HepG2 (cell line): ENCODE results near the gene USP1. TPM values are rescaled to one million over a fixed set of nuclear protein-coding genes. Genes with fewer than 3 reads are reported as not detected.

Experiments used
- ARID2 ChIP-seq: sonication (generic); formaldehyde crosslinking; IDR thresholded peaks from 2 replicates; pipeline ENCODE4 v1.8.1; 2022; ENCODE audit warnings: mild to moderate bottlenecking, missing genetic modification reagents, borderline replicate concordance
- ASH2L ChIP-seq: fragments of 300-600, 200-600 bp; sonication (generic); IDR thresholded peaks from 2 replicates; pipeline ENCODE4 v1.7.0; 2017; ENCODE audit warnings: low read depth, mild to moderate bottlenecking, moderate library complexity, mixed read lengths, low read length; ENCODE audit not compliant: insufficient read length
- ATF7 ChIP-seq, 2 experiments: fragments of 450-650 bp in 1 of 2; sonication (generic) in 1 of 2; formaldehyde crosslinking in 1 of 2; IDR thresholded peaks; 2 replicates each; pipeline versions ENCODE4 v1.4.0 to v1.6.1; 2016 to 2020; ENCODE audit warnings: antibody characterized with exemption in 1 of 2, mild to moderate bottlenecking in 1 of 2, missing genetic modification reagents in 1 of 2
- KDM5A ChIP-seq: fragments of 200-600 bp; sonication (generic); IDR thresholded peaks from 2 replicates; pipeline ENCODE4 v1.7.0; 2018; ENCODE audit warnings: antibody characterized with exemption, mild to moderate bottlenecking, low read length, borderline replicate concordance
- NFE2L2 ChIP-seq: fragments of 150-350 bp; IDR thresholded peaks from 2 replicates; pipeline ENCODE4 v1.6.1; 2014; ENCODE audit warnings: low read length
- NFKB2 ChIP-seq: sonication (generic); formaldehyde crosslinking; IDR thresholded peaks from 2 replicates; pipeline ENCODE4 v1.4.0; 2020; ENCODE audit warnings: missing genetic modification reagents, borderline replicate concordance
- PAWR ChIP-seq: sonication (generic); formaldehyde crosslinking; IDR thresholded peaks from 2 replicates; pipeline ENCODE4 v1.4.0; 2020; ENCODE audit warnings: missing genetic modification reagents, mild to moderate bottlenecking, borderline replicate concordance
- RCOR2 ChIP-seq: IDR thresholded peaks from 2 replicates; pipeline ENCODE4 v1.6.1; 2016; ENCODE audit warnings: missing biosample characterization, missing genetic modification reagents
- RXRB ChIP-seq: IDR thresholded peaks from 2 replicates; pipeline ENCODE4 v1.6.1; 2016; ENCODE audit warnings: borderline replicate concordance, missing genetic modification reagents, missing compliant biosample characterization
- SOX13 ChIP-seq, 3 experiments: fragments of 450-650 bp in 1 of 3; sonication (generic) in 1 of 3; formaldehyde crosslinking in 1 of 3; IDR thresholded peaks in 2 of 3; conservative IDR thresholded peaks in 1 of 3; 2 replicates each; pipeline versions ENCODE4 v1.5.0 to v1.6.1; 2016 to 2020; ENCODE audit warnings: antibody characterized with exemption in 1 of 3, mild to moderate bottlenecking in 1 of 3, missing compliant biosample characterization in 1 of 3, missing genetic modification reagents in 1 of 3, moderate library complexity in 1 of 3
- ZC3H13 ChIP-seq: sonication (generic); formaldehyde crosslinking; IDR thresholded peaks from 2 replicates; pipeline ENCODE4 v1.8.1; 2023; ENCODE audit warnings: mild to moderate bottlenecking, missing genetic modification reagents, moderate library complexity
- ZFAT ChIP-seq: sonication (generic); formaldehyde crosslinking; conservative IDR thresholded peaks from 2 replicates; pipeline ENCODE4 v1.8.1; 2023; ENCODE audit warnings: missing genetic modification reagents, inconsistent platforms
- ZKSCAN1 ChIP-seq: fragments of 150-350 bp; IDR thresholded peaks from 2 replicates; pipeline ENCODE4 v1.6.1; 2014; ENCODE audit warnings: low read length
- ZNF124 ChIP-seq: sonication (generic); formaldehyde crosslinking; IDR thresholded peaks from 2 replicates; pipeline ENCODE4 v1.4.0; 2020; ENCODE audit warnings: missing genetic modification reagents
- ZNF674 ChIP-seq: sonication (generic); formaldehyde crosslinking; IDR thresholded peaks from 2 replicates; pipeline ENCODE4 v1.5.0; 2020; ENCODE audit warnings: low read depth, mild to moderate bottlenecking, missing genetic modification reagents
- ZNF790 ChIP-seq: sonication (generic); formaldehyde crosslinking; IDR thresholded peaks from 2 replicates; pipeline ENCODE4 v1.8.0; 2022; ENCODE audit warnings: missing genetic modification reagents, mild to moderate bottlenecking, borderline replicate concordance
- polyA plus RNA-seq, 8 experiments: library from polyadenylated mRNA; depleted of rRNA in 3 of 8; stranded (reverse) in 7 of 8; unstranded in 1 of 8; fragments of >200 nt; fragmentation: Illumina TruSeq in 4 of 8; extraction: Trizol in 4 of 8; gene quantifications; 2 replicates each; pipeline versions ENCODE4 v1.2.1 to v1.2.3, GENCODE V29; 2011 to 2016; ENCODE audit warnings: low read depth in 4 of 8, missing spikeins in 1 of 8, mixed read lengths in 1 of 8; ENCODE audit not compliant: insufficient read depth in 1 of 8
- total RNA-seq, 5 experiments: library from RNA; depleted of rRNA; stranded (reverse); fragments of >200 nt; fragmentation: Illumina TruSeq; extraction: Trizol; gene quantifications; 2 replicates each; pipeline ENCODE4 v1.2.3, GENCODE V29; 2016; ENCODE audit warnings: low read depth in 1 of 5
- TF ChIP-seq, protein P1 (sequence below): sonication (generic); formaldehyde crosslinking; conservative IDR thresholded peaks from 2 replicates; pipeline ENCODE4 v1.8.0; 2022; ENCODE audit warnings: mild to moderate bottlenecking, moderate library complexity, missing genetic modification reagents
- TF ChIP-seq, protein P2 (sequence below): sonication (generic); formaldehyde crosslinking; IDR thresholded peaks from 2 replicates; pipeline ENCODE4 v1.4.0; 2020; ENCODE audit warnings: mild to moderate bottlenecking, missing genetic modification reagents, borderline replicate concordance
- TF ChIP-seq, protein P3 (sequence below): IDR thresholded peaks from 2 replicates; pipeline ENCODE4 v1.6.1; 2016; ENCODE audit warnings: missing compliant biosample characterization, missing genetic modification reagents, borderline replicate concordance

USP1 gene
- total and polyA plus RNA-seq, 2 of the 13 experiments (the other 11 are each of a cell fraction or from before 2014, with no cell fraction given), result 9.0 to 64.6 TPM

DNA sequence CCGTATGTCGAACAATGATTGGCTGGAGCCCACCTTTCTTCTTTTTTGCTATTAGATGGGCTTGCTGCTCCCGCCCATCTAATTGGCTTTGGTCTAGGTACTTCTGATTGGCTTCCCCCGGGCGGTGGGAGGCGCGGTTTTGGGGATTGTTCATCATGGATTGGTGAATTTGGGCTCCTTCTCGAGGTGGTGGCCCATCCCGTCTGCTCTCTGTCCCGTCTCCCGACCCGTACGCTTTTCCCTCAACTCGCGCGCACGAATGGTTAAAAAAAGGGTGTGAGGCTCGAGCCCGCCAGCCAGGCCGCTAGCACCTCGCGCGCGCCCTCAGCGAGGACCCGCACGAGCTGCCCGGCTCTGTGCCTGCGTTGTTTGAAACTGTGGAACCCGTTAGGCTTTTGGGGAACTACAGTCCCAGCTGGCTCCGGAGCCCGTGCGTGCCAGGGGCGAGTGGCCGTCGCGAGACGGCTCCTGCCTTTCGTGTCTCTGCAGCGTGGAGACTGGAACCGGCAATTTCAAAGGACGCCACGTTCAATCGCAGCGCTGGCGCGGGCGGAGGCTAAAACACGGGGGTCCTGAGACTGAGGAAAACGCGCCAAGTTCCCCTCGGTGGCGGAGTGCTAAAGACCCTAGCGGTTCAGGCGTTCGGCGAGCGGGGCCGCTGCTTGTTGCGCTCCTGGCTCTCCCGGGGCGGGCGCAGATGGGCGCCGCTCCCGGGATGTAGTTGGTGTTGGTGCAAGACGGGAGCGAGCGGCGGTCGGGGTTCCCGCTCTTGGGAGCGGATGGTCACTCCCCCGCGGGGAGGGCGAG is at the start of gene USP1 (continued):
- TF ChIP-seq ARID2 (CRISPR knock-in tag) (no peak), KDM5A (peak; percentile 88), RXRB (CRISPR knock-in tag) (no peak), ATF7 (IDR thresholded peaks at IDR 0.05) (no peak), ATF7 (CRISPR knock-in tag; IDR thresholded peaks at IDR 0.05) (0 out of 2 replicates have a peak, but pooled peaks have one; percentile 25), ZNF790 (no peak), ZKSCAN1 (no peak), ZNF674 (CRISPR knock-in tag) (no peak), ASH2L (peak; percentile 89), PAWR (CRISPR knock-in tag) (no peak), ZNF124 (CRISPR knock-in tag) (peak; percentile 43; the same call in 1 of the 2 replicates), NFKB2 (CRISPR knock-in tag) (0 out of 2 replicates have a peak, but pooled peaks have one; percentile 15), ZC3H13 (CRISPR knock-in tag) (no peak), SOX13 (IDR thresholded peaks at IDR 0.05) (no peak), SOX13 (CRISPR knock-in tag; conservative IDR thresholded peaks at IDR 0.05 in 1 of 2, IDR thresholded peaks at IDR 0.05 in 1 of 2) (peak in 1 of 2 experiments; percentile 35; a peak in 1 of 4 replicates), ZFAT (CRISPR knock-in tag) (no peak), NFE2L2 (no peak), RCOR2 (no peak)
- TF ChIP-seq, protein P1, sequence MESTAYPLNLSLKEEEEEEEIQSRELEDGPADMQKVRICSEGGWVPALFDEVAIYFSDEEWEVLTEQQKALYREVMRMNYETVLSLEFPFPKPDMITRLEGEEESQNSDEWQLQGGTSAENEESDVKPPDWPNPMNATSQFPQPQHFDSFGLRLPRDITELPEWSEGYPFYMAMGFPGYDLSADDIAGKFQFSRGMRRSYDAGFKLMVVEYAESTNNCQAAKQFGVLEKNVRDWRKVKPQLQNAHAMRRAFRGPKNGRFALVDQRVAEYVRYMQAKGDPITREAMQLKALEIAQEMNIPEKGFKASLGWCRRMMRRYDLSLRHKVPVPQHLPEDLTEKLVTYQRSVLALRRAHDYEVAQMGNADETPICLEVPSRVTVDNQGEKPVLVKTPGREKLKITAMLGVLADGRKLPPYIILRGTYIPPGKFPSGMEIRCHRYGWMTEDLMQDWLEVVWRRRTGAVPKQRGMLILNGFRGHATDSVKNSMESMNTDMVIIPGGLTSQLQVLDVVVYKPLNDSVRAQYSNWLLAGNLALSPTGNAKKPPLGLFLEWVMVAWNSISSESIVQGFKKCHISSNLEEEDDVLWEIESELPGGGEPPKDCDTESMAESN (CRISPR knock-in tag), result no peak; the same call in none of the 2 replicates
- TF ChIP-seq, protein P2, sequence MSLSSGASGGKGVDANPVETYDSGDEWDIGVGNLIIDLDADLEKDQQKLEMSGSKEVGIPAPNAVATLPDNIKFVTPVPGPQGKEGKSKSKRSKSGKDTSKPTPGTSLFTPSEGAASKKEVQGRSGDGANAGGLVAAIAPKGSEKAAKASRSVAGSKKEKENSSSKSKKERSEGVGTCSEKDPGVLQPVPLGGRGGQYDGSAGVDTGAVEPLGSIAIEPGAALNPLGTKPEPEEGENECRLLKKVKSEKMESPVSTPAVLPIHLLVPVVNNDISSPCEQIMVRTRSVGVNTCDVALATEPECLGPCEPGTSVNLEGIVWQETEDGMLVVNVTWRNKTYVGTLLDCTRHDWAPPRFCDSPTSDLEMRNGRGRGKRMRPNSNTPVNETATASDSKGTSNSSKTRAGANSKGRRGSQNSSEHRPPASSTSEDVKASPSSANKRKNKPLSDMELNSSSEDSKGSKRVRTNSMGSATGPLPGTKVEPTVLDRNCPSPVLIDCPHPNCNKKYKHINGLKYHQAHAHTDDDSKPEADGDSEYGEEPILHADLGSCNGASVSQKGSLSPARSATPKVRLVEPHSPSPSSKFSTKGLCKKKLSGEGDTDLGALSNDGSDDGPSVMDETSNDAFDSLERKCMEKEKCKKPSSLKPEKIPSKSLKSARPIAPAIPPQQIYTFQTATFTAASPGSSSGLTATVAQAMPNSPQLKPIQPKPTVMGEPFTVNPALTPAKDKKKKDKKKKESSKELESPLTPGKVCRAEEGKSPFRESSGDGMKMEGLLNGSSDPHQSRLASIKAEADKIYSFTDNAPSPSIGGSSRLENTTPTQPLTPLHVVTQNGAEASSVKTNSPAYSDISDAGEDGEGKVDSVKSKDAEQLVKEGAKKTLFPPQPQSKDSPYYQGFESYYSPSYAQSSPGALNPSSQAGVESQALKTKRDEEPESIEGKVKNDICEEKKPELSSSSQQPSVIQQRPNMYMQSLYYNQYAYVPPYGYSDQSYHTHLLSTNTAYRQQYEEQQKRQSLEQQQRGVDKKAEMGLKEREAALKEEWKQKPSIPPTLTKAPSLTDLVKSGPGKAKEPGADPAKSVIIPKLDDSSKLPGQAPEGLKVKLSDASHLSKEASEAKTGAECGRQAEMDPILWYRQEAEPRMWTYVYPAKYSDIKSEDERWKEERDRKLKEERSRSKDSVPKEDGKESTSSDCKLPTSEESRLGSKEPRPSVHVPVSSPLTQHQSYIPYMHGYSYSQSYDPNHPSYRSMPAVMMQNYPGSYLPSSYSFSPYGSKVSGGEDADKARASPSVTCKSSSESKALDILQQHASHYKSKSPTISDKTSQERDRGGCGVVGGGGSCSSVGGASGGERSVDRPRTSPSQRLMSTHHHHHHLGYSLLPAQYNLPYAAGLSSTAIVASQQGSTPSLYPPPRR (CRISPR knock-in tag), result peak; percentile 66; the same call in 1 of the 2 replicates
- TF ChIP-seq, protein P3, sequence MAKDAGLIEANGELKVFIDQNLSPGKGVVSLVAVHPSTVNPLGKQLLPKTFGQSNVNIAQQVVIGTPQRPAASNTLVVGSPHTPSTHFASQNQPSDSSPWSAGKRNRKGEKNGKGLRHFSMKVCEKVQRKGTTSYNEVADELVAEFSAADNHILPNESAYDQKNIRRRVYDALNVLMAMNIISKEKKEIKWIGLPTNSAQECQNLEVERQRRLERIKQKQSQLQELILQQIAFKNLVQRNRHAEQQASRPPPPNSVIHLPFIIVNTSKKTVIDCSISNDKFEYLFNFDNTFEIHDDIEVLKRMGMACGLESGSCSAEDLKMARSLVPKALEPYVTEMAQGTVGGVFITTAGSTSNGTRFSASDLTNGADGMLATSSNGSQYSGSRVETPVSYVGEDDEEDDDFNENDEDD (CRISPR knock-in tag), result peak; percentile 89
